DMS53 treated with DMSO at 0.1 percent for 48 hours (cell line): Measurements from ENCODE around the gene MAPKAPK2.
A peak's percentile ranks its signal among the peaks of the same experiment; 100 is the strongest.
"Not testable (repeated sequence)": the region's sequence is repeated elsewhere in the genome, so short reads cannot be mapped to it uniquely, and the experiment has no call there.

ENCODE experiments used
- DNase-seq: peaks from one replicate; lab custom pipeline; 2025; ENCODE audit not compliant: unreplicated experiment; lab: John Stamatoyannopoulos, UW

MAPKAPK2 gene

GRCh38 chr1:206739411-206740076 is 54.8 kb downstream of the MAPKAPK2 start:
- DNase-seq: no peak

GRCh38 chr1:206741142-206741701 is 56.5 kb downstream of the MAPKAPK2 start:
- no peak for DNase-seq

GRCh38 chr1:206742719-206743383 is 58.1 kb downstream of the MAPKAPK2 start:
- no peak for DNase-seq

- DNase-seq: no peak
These were observed 60.0 kb downstream of the MAPKAPK2 start for GRCh38 chr1:206744683-206745082.

GRCh38 chr1:206745301-206745700 is 60.6 kb downstream of the MAPKAPK2 start:
- no peak for DNase-seq

- DNase-seq: no peak
These were observed 63.8 kb downstream of the MAPKAPK2 start for GRCh38 chr1:206748348-206749030.

GRCh38 chr1:206751891-206752290 is 67.2 kb downstream of the MAPKAPK2 start:
- no peak for DNase-seq

- no peak for DNase-seq
These were observed 67.8 kb downstream of the MAPKAPK2 start for GRCh38 chr1:206752481-206752880.

- DNase-seq: no peak
These were observed 68.4 kb downstream of the MAPKAPK2 start for GRCh38 chr1:206753141-206753540.

- no peak for DNase-seq
These were observed 69.3 kb downstream of the MAPKAPK2 start for GRCh38 chr1:206754011-206754410.

- DNase-seq: no peak
These were observed 73.0 kb downstream of the MAPKAPK2 start for GRCh38 chr1:206757524-206758266.

- no peak for DNase-seq
These were observed 75.9 kb downstream of the MAPKAPK2 start for GRCh38 chr1:206760590-206760989.

GRCh38 chr1:206761159-206761768 is 76.6 kb downstream of the MAPKAPK2 start:
- no peak for DNase-seq

- not testable (repeated sequence) for DNase-seq
These were observed 78.1 kb downstream of the MAPKAPK2 start for GRCh38 chr1:206762741-206763364.

GRCh38 chr1:206765771-206766170 is 81.1 kb downstream of the MAPKAPK2 start:
- DNase-seq: not testable (repeated sequence)

GRCh38 chr1:206766251-206766856 is 81.6 kb downstream of the MAPKAPK2 start:
- DNase-seq: peak; percentile 67

- DNase-seq: no peak
These were observed 84.0 kb downstream of the MAPKAPK2 start for GRCh38 chr1:206768472-206769303.

GRCh38 chr1:206769304-206769731 is 84.6 kb downstream of the MAPKAPK2 start:
- no peak for DNase-seq
